Loucy (cell line): ENCODE results near the gene PTPRK.

Source experiments
- H2AFZ ChIP-seq: fragments of 200-600 bp; sonication (generic); 2 replicates; pipeline ENCODE4 v1.6.0; 2016; ENCODE audit warnings: antibody characterized with exemption, mild to moderate bottlenecking, low read length, moderate library complexity
- H3F3A ChIP-seq: fragments of 200-600 bp; 2 replicates; pipeline ENCODE4 v1.6.0; 2016; ENCODE audit warnings: antibody characterized with exemption, low read depth, mild to moderate bottlenecking
- H3K27me3 ChIP-seq: fragments of 200-600 bp; sonication (generic); 2 replicates; pipeline ENCODE4 v1.6.1; 2014; ENCODE audit warnings: low read length, mild to moderate bottlenecking; ENCODE audit not compliant: insufficient read depth, poor library complexity, severe bottlenecking
- H3K36me3 ChIP-seq: fragments of 200-600 bp; sonication (generic); 2 replicates; pipeline ENCODE4 v1.6.1; 2016; ENCODE audit warnings: low read length; ENCODE audit not compliant: insufficient read depth
- H3K4me1 ChIP-seq: fragments of 200-600 bp; sonication (generic); 2 replicates; pipeline ENCODE4 v1.5.1; 2014; ENCODE audit warnings: low read length, mild to moderate bottlenecking; ENCODE audit not compliant: insufficient read depth, poor library complexity, severe bottlenecking
- H3K4me2 ChIP-seq: fragments of 200-600 bp; sonication (generic); 2 replicates; pipeline ENCODE4 v1.6.0; 2014; ENCODE audit warnings: antibody characterized with exemption, low read length, low read depth, mild to moderate bottlenecking; ENCODE audit not compliant: poor library complexity, severe bottlenecking
- H3K4me3 ChIP-seq: fragments of 200-600 bp; sonication (generic); 2 replicates; pipeline ENCODE4 v1.5.1; 2014; ENCODE audit warnings: low read length, mild to moderate bottlenecking, mixed read lengths; ENCODE audit not compliant: poor library complexity, severe bottlenecking
- H3K79me2 ChIP-seq: fragments of 200-600 bp; sonication (generic); 2 replicates; pipeline ENCODE4 v1.6.1; 2014; ENCODE audit warnings: low read length; ENCODE audit not compliant: insufficient read depth
- H3K9ac ChIP-seq: fragments of 200-600 bp; sonication (generic); 2 replicates; pipeline ENCODE4 v1.6.0; 2014; ENCODE audit warnings: mild to moderate bottlenecking, low read depth, low read length, moderate library complexity; ENCODE audit not compliant: poor library complexity, severe bottlenecking
- H3K9me2 ChIP-seq: fragments of 200-600 bp; sonication (generic); replicated peaks from 2 replicates; pipeline ENCODE4 v1.6.1; 2016; ENCODE audit warnings: low read depth, low read length, mixed read lengths
- H3K9me3 ChIP-seq: fragments of 200-600 bp; sonication (generic); 2 replicates; pipeline ENCODE4 v1.6.1; 2014; ENCODE audit warnings: mild to moderate bottlenecking, antibody characterized with exemption, low read length, low read depth; ENCODE audit not compliant: insufficient read depth
- H4K20me1 ChIP-seq: fragments of 200-600 bp; sonication (generic); 2 replicates; pipeline ENCODE4 v1.6.0; 2014; ENCODE audit warnings: antibody characterized with exemption, low read length, mild to moderate bottlenecking; ENCODE audit not compliant: insufficient read depth, poor library complexity, severe bottlenecking
- CTCF ChIP-seq: fragments of 200-600 bp; sonication (generic); conservative IDR thresholded peaks from 2 replicates; pipeline ENCODE4 v1.5.1; 2014; ENCODE audit warnings: mild to moderate bottlenecking, antibody characterized with exemption, low read length
- EZH2phosphoT487 ChIP-seq: fragments of 200-600 bp; IDR thresholded peaks from 2 replicates; pipeline ENCODE4 v1.6.1; 2018; ENCODE audit warnings: antibody characterized with exemption, mild to moderate bottlenecking, moderate library complexity, borderline replicate concordance

The PTPRK gene

GRCh38 chr6:127937747-127938146 lies 582.7 kb downstream of the PTPRK start:
- H2AFZ ChIP-seq: no peak overlapping the region
- no peak overlapping the region for H3K4me3 ChIP-seq
- H3K9ac ChIP-seq: no peak overlapping the region
- no peaks in the 10 kb centered on the region for H3K36me3 ChIP-seq
- no peaks in the 10 kb centered on the region for H4K20me1 ChIP-seq
- no peaks in the 10 kb centered on the region for H3F3A ChIP-seq
- no peak overlapping the region for H3K4me2 ChIP-seq
- no peaks in the 10 kb centered on the region for H3K79me2 ChIP-seq
- H3K27me3 ChIP-seq: no peaks in the 10 kb centered on the region
- H3K9me2 ChIP-seq: no peaks in the 10 kb centered on the region
- H3K9me3 ChIP-seq: peaks cover 7% of the 10 kb centered on the region
- H3K4me1 ChIP-seq: peaks cover 12% of the 10 kb centered on the region
- TF ChIP-seq EZH2phosphoT487 (no peak), CTCF (no peak)

DNA sequence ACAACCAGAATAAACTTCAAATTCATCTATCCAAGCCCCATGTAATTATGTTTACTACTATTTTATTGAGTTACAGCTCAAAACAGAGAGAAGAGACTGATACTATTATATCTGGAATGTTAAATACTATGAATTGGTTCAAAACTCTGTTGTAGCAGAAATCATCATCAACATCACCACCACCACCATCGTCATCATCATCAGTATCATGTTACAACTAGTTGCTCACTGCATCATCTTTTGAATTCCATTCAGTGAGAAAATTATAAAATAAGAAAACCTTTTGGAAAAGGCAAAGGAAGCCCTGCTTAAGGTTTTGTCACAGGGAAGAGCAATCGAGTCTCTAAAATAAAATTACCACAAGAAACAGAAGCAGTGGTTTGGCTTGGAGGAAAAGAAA lies 583.3 kb downstream of the PTPRK start:
- no peaks in the 10 kb centered on the region for H3K36me3 ChIP-seq
- peaks cover 12% of the 10 kb centered on the region for H3K9me3 ChIP-seq
- TF ChIP-seq EZH2phosphoT487: no peak
- TF ChIP-seq CTCF: no peak
- no peaks in the 10 kb centered on the region for H4K20me1 ChIP-seq
- no peaks in the 10 kb centered on the region for H3K9me2 ChIP-seq
- no peak overlapping the region for H3K4me3 ChIP-seq
- H3K4me2 ChIP-seq: no peak overlapping the region
- H3F3A ChIP-seq: no peaks in the 10 kb centered on the region
- H3K79me2 ChIP-seq: no peaks in the 10 kb centered on the region
- H3K9ac ChIP-seq: no peak overlapping the region
- H3K4me1 ChIP-seq: peaks cover 12% of the 10 kb centered on the region
- H3K27me3 ChIP-seq: no peaks in the 10 kb centered on the region
- H2AFZ ChIP-seq: no peak overlapping the region

- Histone ChIP-seq H3K9me3 (peaks cover 12% of the 10 kb centered on the region), H3K79me2 (no peaks in the 10 kb centered on the region), H3K4me3 (no peak overlapping the region), H3K36me3 (no peaks in the 10 kb centered on the region), H3K27me3 (no peaks in the 10 kb centered on the region), H2AFZ (no peak overlapping the region), H4K20me1 (no peaks in the 10 kb centered on the region), H3K4me1 (peaks cover 12% of the 10 kb centered on the region), H3K9ac (no peak overlapping the region), H3K9me2 (no peaks in the 10 kb centered on the region), H3F3A (no peaks in the 10 kb centered on the region), H3K4me2 (no peak overlapping the region)
- TF ChIP-seq EZH2phosphoT487: no peak
- TF ChIP-seq CTCF: no peak
Measured at GRCh38 chr6:127934956-127935355, 585.4 kb downstream of the PTPRK start.
